Skeletal muscle cell (primary cell): ENCODE results near the gene ANO6.

Experiments
- DNase-seq: peaks from one replicate; pipeline ENCODE4 v3.0.0-alpha.2; 2010; ENCODE audit warnings: low read depth
- H3K4me3 ChIP-seq: 2 replicates; pipeline ENCODE4 v1.5.1; 2011; ENCODE audit warnings: low read depth, mild to moderate bottlenecking, control low read depth, low read length, moderate library complexity

Gene ANO6

GRCh38 chr12:45336331-45336730 lies 120.4 kb downstream of the ANO6 start:
- no peak overlapping the region for H3K4me3 ChIP-seq
- DNase-seq, result peak; percentile 92

- peak; percentile 70 for DNase-seq
- H3K4me3 ChIP-seq, result no peak overlapping the region
These were observed 121.1 kb downstream of the ANO6 start for GRCh38 chr12:45336762-45337596.

- H3K4me3 ChIP-seq, result no peak overlapping the region
- DNase-seq, result no peak
These were observed 121.9 kb downstream of the ANO6 start for GRCh38 chr12:45337835-45338234.

GRCh38 chr12:45338272-45338671 lies 122.4 kb downstream of the ANO6 start:
- no peak overlapping the region for H3K4me3 ChIP-seq
- DNase-seq, result no peak

GRCh38 chr12:45339035-45339434 lies 123.1 kb downstream of the ANO6 start:
- H3K4me3 ChIP-seq, result no peak overlapping the region
- DNase-seq, result no peak

GRCh38 chr12:45342171-45342570 lies 126.3 kb downstream of the ANO6 start:
- no peak overlapping the region for H3K4me3 ChIP-seq
- no peak for DNase-seq

- no peak overlapping the region for H3K4me3 ChIP-seq
- DNase-seq, result no peak
These were observed 127.0 kb downstream of the ANO6 start for GRCh38 chr12:45342848-45343247.

- DNase-seq, result no peak
- no peak overlapping the region for H3K4me3 ChIP-seq
These were observed 127.6 kb downstream of the ANO6 start for GRCh38 chr12:45343269-45344051.

- H3K4me3 ChIP-seq, result no peak overlapping the region
- no peak for DNase-seq
These were observed 132.4 kb downstream of the ANO6 start for GRCh38 chr12:45348311-45348710.

GRCh38 chr12:45348986-45349385 lies 133.1 kb downstream of the ANO6 start:
- no peak for DNase-seq
- no peak overlapping the region for H3K4me3 ChIP-seq

- no peak overlapping the region for H3K4me3 ChIP-seq
- no peak for DNase-seq
These were observed 134.0 kb downstream of the ANO6 start for GRCh38 chr12:45349916-45350315.

GRCh38 chr12:45350861-45351260 lies 135.0 kb downstream of the ANO6 start:
- H3K4me3 ChIP-seq, result no peak overlapping the region
- no peak for DNase-seq

- no peak overlapping the region for H3K4me3 ChIP-seq
- DNase-seq, result no peak
These were observed 136.2 kb downstream of the ANO6 start for GRCh38 chr12:45351921-45352670.

- no peak for DNase-seq
- H3K4me3 ChIP-seq, result no peak overlapping the region
These were observed 138.0 kb downstream of the ANO6 start for GRCh38 chr12:45353944-45354343.

- no peak overlapping the region for H3K4me3 ChIP-seq
- DNase-seq, result no peak
These were observed 138.5 kb downstream of the ANO6 start for GRCh38 chr12:45354399-45354798.

GRCh38 chr12:45355730-45356129 lies 139.8 kb downstream of the ANO6 start:
- H3K4me3 ChIP-seq, result no peak overlapping the region
- no peak for DNase-seq

GRCh38 chr12:45356822-45357538 lies 141.1 kb downstream of the ANO6 start:
- no peak overlapping the region for H3K4me3 ChIP-seq
- no peak for DNase-seq

- H3K4me3 ChIP-seq, result no peak overlapping the region
- no peak for DNase-seq
These were observed 141.9 kb downstream of the ANO6 start for GRCh38 chr12:45357539-45358417.

- H3K4me3 ChIP-seq, result no peak overlapping the region
- DNase-seq, result no peak
These were observed 146.4 kb downstream of the ANO6 start for GRCh38 chr12:45362291-45362690.
